BE2C (cell line): Measurements from ENCODE around the gene PLCB2.

Experiments used
- DNase-seq: peaks from one replicate; pipeline ENCODE4 v3.0.0-alpha.2; 2020
- H3K27me3 ChIP-seq: fragments of 250-450 bp; sonication (Bioruptor Pico); 2 replicates; pipeline ENCODE4 v1.5.1; 2020; ENCODE audit warnings: mild to moderate bottlenecking
- H3K36me3 ChIP-seq: fragments of 250-450 bp; sonication (Bioruptor Pico); 2 replicates; pipeline ENCODE4 v1.5.1; 2020; ENCODE audit warnings: mild to moderate bottlenecking
- H3K4me1 ChIP-seq: fragments of 250-450 bp; sonication (Bioruptor Pico); 2 replicates; pipeline ENCODE4 v1.5.1; 2020
- H3K4me3 ChIP-seq: 2 replicates; pipeline ENCODE4 v1.5.1; 2011; ENCODE audit warnings: low read depth, low read length
- H3K9me3 ChIP-seq: fragments of 250-450 bp; sonication (Bioruptor Pico); 2 replicates; pipeline ENCODE4 v1.5.1; 2020
- CTCF ChIP-seq: IDR thresholded peaks from 2 replicates; pipeline ENCODE4 v1.5.1; 2012; ENCODE audit warnings: mild to moderate bottlenecking, low read depth, low read length

The PLCB2 gene

GRCh38 chr15:40293006-40293405 lies 14.7 kb downstream of the PLCB2 start:
- no peak for DNase-seq
- Histone ChIP-seq H3K36me3 (no peaks in the 10 kb centered on the region), H3K4me1 (no peaks in the 10 kb centered on the region), H3K9me3 (no peaks in the 10 kb centered on the region), H3K4me3 (no peak overlapping the region), H3K27me3 (no peaks in the 10 kb centered on the region)
- TF ChIP-seq CTCF, result no peak

GRCh38 chr15:40292246-40292645 lies 15.5 kb downstream of the PLCB2 start:
- H3K9me3 ChIP-seq, result no peaks in the 10 kb centered on the region
- H3K27me3 ChIP-seq, result no peaks in the 10 kb centered on the region
- H3K4me3 ChIP-seq, result no peak overlapping the region
- H3K4me1 ChIP-seq, result no peaks in the 10 kb centered on the region
- no peak for TF ChIP-seq CTCF
- no peak for DNase-seq
- no peaks in the 10 kb centered on the region for H3K36me3 ChIP-seq

GRCh38 chr15:40290918-40291574 lies 16.7 kb downstream of the PLCB2 start:
- H3K4me3 ChIP-seq, result peak overlapping the region; percentile 37
- TF ChIP-seq CTCF, result no peak
- H3K9me3 ChIP-seq, result no peaks in the 10 kb centered on the region
- no peaks in the 10 kb centered on the region for H3K27me3 ChIP-seq
- H3K36me3 ChIP-seq, result no peaks in the 10 kb centered on the region
- H3K4me1 ChIP-seq, result no peaks in the 10 kb centered on the region
- DNase-seq, result peak; percentile 75

- DNase-seq, result no peak
- no peaks in the 10 kb centered on the region for H3K27me3 ChIP-seq
- no peaks in the 10 kb centered on the region; the same call in 1 of the 2 replicates for H3K4me1 ChIP-seq
- no peak for TF ChIP-seq CTCF
- H3K4me3 ChIP-seq, result no peak overlapping the region
- no peaks in the 10 kb centered on the region for H3K9me3 ChIP-seq
- no peaks in the 10 kb centered on the region for H3K36me3 ChIP-seq
These were observed 17.2 kb downstream of the PLCB2 start for GRCh38 chr15:40290545-40290917.

- DNase-seq, result no peak
- H3K36me3 ChIP-seq, result no peaks in the 10 kb centered on the region
- H3K9me3 ChIP-seq, result no peaks in the 10 kb centered on the region
- H3K4me1 ChIP-seq, result no peaks in the 10 kb centered on the region; the same call in none of the 2 replicates
- H3K27me3 ChIP-seq, result no peaks in the 10 kb centered on the region
- no peak for TF ChIP-seq CTCF
- no peak overlapping the region for H3K4me3 ChIP-seq
These were observed 18.5 kb downstream of the PLCB2 start for GRCh38 chr15:40289140-40289775.

GRCh38 chr15:40287968-40288367 lies 19.8 kb downstream of the PLCB2 start:
- H3K9me3 ChIP-seq, result no peaks in the 10 kb centered on the region
- H3K36me3 ChIP-seq, result no peaks in the 10 kb centered on the region
- H3K27me3 ChIP-seq, result peaks cover 4% of the 10 kb centered on the region
- DNase-seq, result peak; percentile 49
- H3K4me3 ChIP-seq, result no peak overlapping the region
- H3K4me1 ChIP-seq, result no peaks in the 10 kb centered on the region; the same call in none of the 2 replicates
- no peak for TF ChIP-seq CTCF
